KOPT-K1 (cell line): ENCODE data around the gene PWWP2B.

Source experiments
- H3K27ac ChIP-seq: fragments of 200-600 bp; sonication (generic); 2 replicates; pipeline ENCODE4 v1.5.1; 2016; ENCODE audit warnings: antibody characterized with exemption, mild to moderate bottlenecking, low read depth, low read length; ENCODE audit not compliant: poor library complexity, severe bottlenecking
- H3K36me3 ChIP-seq: fragments of 200-600 bp; sonication (generic); 2 replicates; pipeline ENCODE4 v1.5.1; 2017; ENCODE audit warnings: antibody characterized with exemption, mild to moderate bottlenecking, low read length, moderate library complexity; ENCODE audit not compliant: insufficient read depth
- H3K9me3 ChIP-seq: fragments of 200-600 bp; sonication (generic); 2 replicates; pipeline ENCODE4 v1.5.1; 2017; ENCODE audit warnings: antibody characterized with exemption, low read length, mild to moderate bottlenecking; ENCODE audit not compliant: insufficient read depth, poor library complexity, severe bottlenecking

The PWWP2B gene

DNA sequence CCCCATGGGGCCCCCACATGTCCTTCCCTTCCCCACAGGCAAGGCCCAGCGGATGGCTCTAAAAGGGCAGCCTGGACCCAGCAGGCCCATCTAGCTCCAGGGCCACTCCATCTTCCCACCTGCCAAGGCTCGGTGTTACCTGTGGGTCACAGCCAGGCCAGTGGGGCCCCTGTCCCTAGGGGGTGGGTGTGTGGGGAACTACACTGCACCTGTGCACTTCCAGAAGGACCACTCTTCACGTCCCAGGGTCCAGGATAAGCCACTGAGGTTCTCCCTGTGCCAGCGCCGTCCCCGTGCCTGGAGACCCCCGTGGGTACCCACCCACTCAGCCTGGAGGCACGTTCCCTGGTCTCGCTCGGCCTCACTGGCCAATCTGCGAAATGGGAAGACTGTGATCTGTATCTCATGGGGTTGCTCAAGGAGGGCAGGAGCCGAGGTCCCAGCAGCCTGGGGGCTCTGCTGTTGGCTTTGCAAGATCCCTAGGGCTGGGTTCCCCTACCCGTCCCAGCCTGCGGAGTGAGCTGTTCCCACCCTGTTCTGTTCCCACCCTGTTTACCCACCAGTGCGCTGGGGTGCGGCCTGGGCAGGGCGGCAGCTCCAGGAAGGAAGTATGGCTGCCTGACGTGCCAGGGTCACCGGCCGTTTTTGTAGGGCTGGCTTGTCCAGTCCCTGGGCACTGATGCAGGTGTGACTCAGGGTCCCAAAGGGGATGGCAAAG is 4.6 kb downstream of the PWWP2B start:
- Histone ChIP-seq H3K9me3 (no peaks in the 10 kb centered on the region), H3K27ac (no peak overlapping the region), H3K36me3 (peaks cover 17% of the 10 kb centered on the region; the same call in 1 of the 2 replicates)

DNA sequence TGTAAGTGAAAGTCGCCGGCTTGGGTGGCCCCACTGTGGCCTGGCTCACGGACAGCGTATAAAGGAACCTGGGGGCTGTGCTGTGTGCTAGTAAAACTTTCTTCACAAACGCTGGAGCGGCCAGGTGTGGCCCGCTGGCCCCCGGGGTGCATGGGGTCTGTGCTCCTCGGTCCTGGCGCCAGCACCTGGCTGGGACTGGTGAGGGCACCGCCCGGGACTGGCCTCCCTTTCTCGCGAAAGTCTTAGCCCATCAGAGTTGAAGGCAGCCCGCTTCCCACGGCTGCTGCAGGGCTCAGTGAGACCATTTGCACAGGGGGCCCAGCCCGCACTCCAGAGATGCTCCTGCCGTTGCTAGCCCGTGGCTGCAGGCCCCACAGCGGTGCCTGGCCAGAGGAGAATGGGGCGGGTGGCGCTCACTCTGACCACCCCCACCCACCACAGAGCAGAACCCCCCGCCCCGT is 5.8 kb downstream of the PWWP2B start:
- no peak overlapping the region for H3K27ac ChIP-seq
- peaks cover 27% of the 10 kb centered on the region; the same call in 1 of the 2 replicates for H3K36me3 ChIP-seq
- H3K9me3 ChIP-seq, result no peaks in the 10 kb centered on the region

DNA sequence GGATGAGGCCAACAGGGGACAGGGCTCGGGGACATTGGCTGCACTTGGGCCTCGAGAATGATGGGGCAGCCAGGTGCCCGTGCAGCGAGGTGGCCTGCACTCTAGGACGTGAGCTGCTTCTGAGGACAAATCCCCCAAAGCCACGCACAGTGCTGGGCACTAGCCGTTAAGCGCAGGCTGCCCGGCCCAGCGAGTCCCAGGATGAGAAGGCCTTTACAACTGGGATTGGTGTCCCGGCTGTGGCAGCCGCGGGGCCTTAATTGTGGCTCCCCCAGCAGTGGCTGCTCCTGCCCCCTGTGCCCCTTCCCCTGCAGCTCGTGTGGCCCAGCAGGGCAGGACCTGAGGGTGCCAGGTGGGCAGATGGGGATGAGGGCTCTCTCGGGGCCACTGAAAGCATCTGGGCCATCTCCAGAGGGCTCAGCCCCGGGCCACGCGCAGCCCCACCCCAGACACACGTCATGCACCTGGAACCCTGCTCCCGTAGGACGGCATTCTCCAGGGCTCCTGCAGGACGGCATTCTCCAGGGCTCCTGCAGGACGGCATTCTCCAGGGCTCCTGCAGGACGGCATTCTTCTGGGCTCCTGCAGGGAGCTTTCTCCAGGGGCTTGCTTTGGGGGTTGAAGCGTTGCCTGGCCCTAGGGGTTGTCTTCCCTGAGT is 6.6 kb downstream of the PWWP2B start:
- peaks cover 36% of the 10 kb centered on the region; the same call in 1 of the 2 replicates for H3K36me3 ChIP-seq
- H3K27ac ChIP-seq, result no peak overlapping the region
- H3K9me3 ChIP-seq, result no peaks in the 10 kb centered on the region

DNA sequence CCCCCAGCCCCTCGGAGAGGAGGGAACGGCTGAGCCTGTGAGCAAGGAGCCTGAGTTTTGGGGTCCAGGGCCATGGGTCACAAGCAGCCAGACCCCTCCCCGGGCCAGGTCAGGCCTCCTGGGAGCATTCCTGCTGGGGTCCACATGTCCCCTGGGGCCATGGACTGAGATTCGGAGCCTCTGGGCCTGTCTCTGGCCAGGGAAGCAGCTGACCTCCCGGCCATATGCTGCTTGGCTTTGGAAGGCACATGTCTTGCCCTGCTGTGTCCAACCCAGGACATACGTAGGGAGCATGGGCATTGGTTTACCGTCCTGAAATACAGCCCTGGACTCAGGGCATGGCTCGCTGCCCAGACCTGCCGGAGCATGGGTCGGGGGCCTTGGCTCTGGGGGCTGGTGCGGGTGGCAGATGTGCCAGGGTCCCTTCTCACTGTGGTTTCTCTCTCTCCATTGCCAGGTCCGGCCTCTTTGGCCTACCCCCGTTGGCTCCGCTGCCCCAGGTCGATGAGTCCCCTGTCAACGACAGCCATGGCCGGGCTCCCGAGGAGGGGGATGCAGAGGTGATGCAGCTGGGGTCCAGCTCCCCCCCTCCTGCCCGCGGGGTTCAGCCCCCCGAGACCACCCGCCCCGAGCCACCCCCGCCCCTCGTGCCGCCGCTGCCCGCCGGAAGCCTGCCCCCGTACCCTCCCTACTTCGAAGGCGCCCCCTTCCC is 7.3 kb downstream of the PWWP2B start:
- Histone ChIP-seq H3K36me3 (peaks cover 41% of the 10 kb centered on the region; the same call in 1 of the 2 replicates), H3K27ac (no peak overlapping the region), H3K9me3 (no peaks in the 10 kb centered on the region)

DNA sequence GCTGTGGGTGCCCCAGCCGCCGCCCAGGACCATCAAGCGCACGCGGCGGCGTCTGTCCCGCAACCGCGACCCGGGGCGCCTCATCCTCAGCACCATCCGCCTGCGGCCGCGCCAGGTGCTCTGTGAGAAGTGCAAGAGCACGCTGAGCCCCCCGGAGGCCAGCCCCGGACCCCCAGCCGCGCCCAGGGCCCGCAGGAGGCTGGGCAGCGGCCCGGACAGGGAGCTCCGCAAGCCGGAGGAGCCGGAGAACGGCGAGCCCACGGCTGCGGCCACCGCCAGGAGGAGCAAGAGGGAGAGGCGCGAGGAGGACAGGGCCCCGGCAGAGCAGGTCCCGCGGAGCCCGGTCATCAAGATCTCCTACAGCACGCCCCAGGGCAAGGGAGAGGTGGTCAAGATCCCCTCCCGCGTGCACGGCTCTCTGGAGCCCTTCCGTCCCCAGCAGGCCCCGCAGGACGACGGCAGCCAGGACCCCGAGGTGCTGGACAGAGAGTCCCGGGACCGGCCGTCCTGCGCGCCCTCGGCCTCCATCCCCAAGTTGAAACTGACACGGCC is 8.0 kb downstream of the PWWP2B start:
- H3K36me3 ChIP-seq, result peaks cover 41% of the 10 kb centered on the region; the same call in 1 of the 2 replicates
- H3K27ac ChIP-seq, result no peak overlapping the region
- no peaks in the 10 kb centered on the region for H3K9me3 ChIP-seq

DNA sequence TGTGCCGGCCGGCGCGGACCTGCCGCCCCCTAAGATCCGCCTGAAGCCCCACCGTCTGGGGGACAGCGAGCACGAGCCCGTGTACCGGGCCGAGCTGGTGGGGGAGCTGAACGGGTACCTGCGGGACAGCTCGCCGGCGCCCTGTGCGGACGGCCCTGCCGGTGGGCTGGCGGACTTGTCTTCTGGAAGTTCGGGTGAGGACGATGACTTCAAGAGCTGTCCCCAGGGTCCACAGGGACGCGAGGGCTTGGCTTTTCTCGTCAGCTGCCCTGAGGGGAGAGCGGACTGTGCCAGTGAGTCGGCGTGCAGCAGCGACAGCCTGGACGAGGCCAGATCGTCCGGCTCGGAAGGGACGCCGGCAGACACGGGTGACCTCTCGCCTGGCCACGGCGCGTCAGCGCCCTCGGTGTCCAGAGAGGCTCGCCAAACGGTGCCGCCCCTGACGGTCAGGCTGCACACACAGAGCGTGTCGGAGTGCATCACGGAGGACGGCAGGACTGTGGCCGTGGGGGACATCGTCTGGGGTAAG is 8.5 kb downstream of the PWWP2B start:
- H3K27ac ChIP-seq, result no peak overlapping the region
- peaks cover 41% of the 10 kb centered on the region; the same call in 1 of the 2 replicates for H3K36me3 ChIP-seq
- no peaks in the 10 kb centered on the region for H3K9me3 ChIP-seq

DNA sequence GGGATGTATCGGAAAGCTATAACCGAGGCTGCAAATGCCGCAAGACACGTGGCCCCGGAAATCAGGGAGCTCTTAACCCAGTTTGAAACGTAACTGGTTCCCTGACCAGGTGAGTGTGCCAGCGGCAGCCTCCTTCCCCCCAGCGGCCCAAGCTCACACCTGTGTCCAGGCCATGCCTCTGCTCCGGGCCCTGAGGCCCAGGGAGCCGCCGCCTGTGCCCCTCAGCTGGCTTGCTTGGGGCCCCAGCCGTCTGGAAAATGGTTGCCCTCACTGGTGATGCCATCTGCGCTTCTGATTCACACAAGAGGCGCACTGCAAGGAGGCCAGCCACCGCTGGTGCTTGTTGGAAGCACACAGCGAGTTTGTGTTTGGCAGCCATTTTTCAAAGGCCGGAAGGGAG is 9.2 kb downstream of the PWWP2B start:
- no peaks in the 10 kb centered on the region for H3K9me3 ChIP-seq
- no peak overlapping the region for H3K27ac ChIP-seq
- peaks cover 41% of the 10 kb centered on the region; the same call in 1 of the 2 replicates for H3K36me3 ChIP-seq

DNA sequence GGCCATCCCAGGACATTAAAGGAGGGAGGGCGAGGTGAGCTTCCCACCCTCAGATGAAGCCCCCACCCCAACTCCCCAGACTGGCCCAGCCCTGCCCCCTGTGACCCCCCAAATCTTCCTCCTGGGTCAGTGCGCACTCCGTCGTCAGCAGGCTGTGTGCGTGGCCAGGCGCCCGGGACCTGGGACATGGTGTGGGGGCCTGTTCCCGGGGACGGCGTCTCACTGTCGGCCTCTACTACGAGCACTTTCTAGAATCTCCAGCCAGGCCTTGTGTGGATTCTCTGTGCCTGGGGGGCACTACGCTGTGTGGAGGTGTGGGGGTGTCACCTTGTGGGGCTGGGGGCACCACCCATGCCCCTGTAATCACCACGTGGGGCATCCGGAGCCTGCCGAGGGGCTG is 9.8 kb downstream of the PWWP2B start:
- no peaks in the 10 kb centered on the region for H3K9me3 ChIP-seq
- H3K36me3 ChIP-seq, result peaks cover 41% of the 10 kb centered on the region; the same call in 1 of the 2 replicates
- no peak overlapping the region for H3K27ac ChIP-seq

DNA sequence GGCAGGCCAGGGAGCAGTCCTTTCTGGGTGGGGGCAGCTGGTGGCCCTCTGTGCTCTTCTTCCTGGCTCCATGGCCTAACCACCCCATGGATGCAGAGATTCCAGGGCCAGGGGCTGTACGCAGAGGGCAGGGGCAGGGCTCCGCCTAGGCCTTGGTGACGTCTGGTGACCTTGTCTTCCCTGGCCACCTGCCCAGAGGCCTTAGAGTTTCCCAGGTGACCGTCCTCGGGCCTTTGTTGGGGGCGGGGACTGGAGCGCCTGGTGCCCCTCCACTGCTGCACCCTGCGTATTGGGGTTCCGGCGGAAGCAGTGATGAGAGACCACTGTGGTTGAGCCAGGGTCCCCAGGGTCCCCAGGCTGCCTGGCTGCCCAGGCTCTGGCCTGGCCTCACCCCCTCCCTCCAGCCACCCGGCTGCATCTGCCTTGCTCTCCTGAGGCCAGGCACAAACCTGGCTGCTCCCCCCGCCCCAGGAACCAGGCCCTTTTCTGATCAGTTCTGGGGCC is 10.3 kb downstream of the PWWP2B start:
- H3K9me3 ChIP-seq, result no peaks in the 10 kb centered on the region
- H3K27ac ChIP-seq, result no peak overlapping the region
- H3K36me3 ChIP-seq, result peaks cover 41% of the 10 kb centered on the region; the same call in 1 of the 2 replicates

DNA sequence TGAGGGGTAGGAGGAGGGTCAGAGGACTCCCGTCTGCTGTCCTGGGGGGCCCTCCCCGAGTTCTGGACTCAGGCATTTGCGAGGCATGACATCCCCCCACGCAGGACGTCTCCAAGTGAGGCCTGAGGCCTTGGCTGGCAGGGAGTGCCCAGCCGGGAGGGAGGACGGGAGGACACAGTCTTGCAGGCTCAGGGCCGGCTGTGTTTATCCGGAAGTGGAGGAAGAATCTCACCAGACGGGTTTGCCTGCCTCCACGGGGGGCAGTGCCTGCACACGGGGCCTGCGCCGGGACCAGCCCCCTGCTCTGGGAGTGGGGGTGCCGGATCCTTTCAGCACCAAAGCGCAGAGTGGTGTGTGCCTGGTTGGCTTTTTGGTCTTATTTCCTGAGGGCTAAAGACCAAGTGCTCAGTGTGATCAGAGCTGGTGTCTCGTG is 10.9 kb downstream of the PWWP2B start:
- Histone ChIP-seq H3K36me3 (peaks cover 41% of the 10 kb centered on the region; the same call in 1 of the 2 replicates), H3K9me3 (no peaks in the 10 kb centered on the region), H3K27ac (no peak overlapping the region)

DNA sequence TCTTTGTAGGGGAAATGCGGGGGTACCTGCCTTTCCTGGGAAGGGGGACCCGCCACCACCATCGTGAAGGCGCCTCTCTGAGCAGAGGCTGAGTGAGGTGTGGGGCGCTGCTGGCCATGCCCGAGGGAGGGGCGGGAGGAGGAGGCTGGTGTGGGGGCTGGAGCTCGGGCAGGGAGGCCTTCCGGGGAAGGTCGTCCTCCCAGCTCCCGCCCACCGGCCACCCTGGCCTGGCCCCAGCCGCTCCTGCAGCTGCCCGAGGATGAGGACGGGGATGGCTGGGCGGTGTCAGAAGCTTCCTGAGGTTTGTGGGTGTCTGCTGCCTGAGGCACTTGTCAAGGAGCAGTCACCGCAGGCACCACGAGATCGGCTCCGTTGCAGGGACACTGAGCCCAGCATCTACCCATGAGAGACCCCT is 11.4 kb downstream of the PWWP2B start:
- no peaks in the 10 kb centered on the region for H3K9me3 ChIP-seq
- peaks cover 41% of the 10 kb centered on the region; the same call in 1 of the 2 replicates for H3K36me3 ChIP-seq
- no peak overlapping the region for H3K27ac ChIP-seq

DNA sequence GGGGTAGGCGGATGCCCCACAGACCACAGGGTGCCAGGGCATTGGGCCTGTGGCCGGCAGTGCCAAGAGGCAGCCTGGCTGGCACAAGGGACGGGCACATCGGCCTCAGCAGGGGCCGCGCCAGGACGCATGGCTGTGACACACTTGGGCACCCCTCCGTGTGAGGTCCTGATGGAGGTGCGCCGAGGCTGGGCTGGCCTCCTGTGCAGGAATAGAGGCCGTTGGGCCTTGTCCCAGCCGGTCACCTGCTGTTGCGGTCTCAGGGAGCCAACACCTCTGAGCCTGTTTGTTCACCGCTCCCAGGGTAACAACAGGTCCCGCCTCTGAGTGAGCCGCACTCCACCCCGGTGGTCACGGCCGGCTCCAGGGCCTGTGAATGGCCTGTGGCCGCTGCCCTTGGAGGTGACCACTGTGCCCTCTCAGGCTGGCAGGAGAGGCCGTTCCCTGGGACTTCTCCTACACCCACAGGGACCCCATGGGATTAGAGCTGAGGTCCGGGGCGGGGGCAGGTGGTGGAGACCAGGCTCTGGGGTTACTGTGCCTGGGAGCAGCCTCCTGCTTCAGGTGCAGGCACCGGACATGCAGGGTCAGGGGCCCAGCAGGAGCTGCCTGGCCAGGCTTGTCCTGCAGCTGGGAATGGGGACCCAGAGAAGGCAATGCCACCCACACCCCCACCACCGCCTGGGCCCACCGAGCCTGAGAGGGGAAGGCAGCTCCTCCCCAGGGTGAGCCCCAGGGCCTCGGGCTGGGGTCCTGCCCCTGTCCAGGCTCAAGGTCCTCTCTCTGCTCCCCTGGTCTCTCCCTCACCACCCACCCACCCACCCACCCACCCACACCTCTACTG is 12.0 kb downstream of the PWWP2B start:
- Histone ChIP-seq H3K9me3 (no peaks in the 10 kb centered on the region), H3K36me3 (peaks cover 41% of the 10 kb centered on the region; the same call in 1 of the 2 replicates), H3K27ac (no peak overlapping the region)

DNA sequence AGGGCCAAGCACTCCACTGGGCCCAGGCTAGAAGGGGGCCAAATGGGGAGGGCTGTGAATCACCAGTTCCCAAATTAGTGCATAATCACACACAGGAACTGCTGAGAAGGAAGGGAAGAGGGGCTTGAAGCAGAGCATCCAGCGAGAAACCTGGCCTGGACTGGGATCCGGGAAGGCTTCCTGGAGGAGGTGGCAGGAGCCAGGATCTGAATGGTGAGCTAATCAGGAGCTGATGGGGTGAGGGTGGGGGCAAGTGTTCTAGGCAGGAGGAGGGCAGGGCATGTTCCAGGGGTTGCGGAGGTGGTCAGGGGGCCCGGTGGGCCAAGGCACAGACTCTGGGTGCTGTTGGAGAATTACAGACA is 12.6 kb downstream of the PWWP2B start:
- no peak overlapping the region for H3K27ac ChIP-seq
- H3K36me3 ChIP-seq, result peaks cover 41% of the 10 kb centered on the region; the same call in 1 of the 2 replicates
- no peaks in the 10 kb centered on the region for H3K9me3 ChIP-seq
